PC-3 (cell line): ENCODE data around the gene MIEF1. TPM values are rescaled to one million over a fixed set of nuclear protein-coding genes. Genes with fewer than 3 reads are reported as not detected.

Source experiments
- ATAC-seq: fragments of 200-7000 bp; cut with Tn5 transposase; 2 replicates; pipeline ENCODE4 v1.9.1; 2020; ENCODE audit warnings: mild to moderate bottlenecking, moderate library complexity
- BruUV-seq: library from RNA; stranded (reverse); fragments of 400-500 nt; replicated peaks from 2 replicates; lab custom pipeline; 2021; lab: Mats Ljungman, UMichigan
- CTCF ChIA-PET: fragments of 300-600 bp; sonication (Branson Sonifier 250); formaldehyde crosslinking; loops from one replicate; lab custom pipeline; 2022; ENCODE audit warnings: antibody characterized with exemption; lab: Charles Lee
- POLR2A ChIA-PET: fragments of 300-600 bp; sonication (Branson Sonifier 250); formaldehyde crosslinking; loops from one replicate; lab custom pipeline; 2022; ENCODE audit warnings: antibody characterized with exemption; ENCODE audit not compliant: unreplicated experiment; lab: Charles Lee
- DNase-seq: peaks from one replicate; pipeline ENCODE4 v3.0.0-alpha.2; 2015
- H2AFZ ChIP-seq: fragments of 300-600 bp; sonication (generic); 2 replicates; pipeline ENCODE4 v1.6.0; 2016; ENCODE audit warnings: antibody characterized with exemption, low read length
- H3F3A ChIP-seq: fragments of 300-600 bp; sonication (generic); one replicate; pipeline ENCODE4 v1.6.0; 2017; ENCODE audit warnings: antibody characterized with exemption, low read length, control low read depth, mild to moderate bottlenecking; ENCODE audit not compliant: unreplicated experiment
- H3K27ac ChIP-seq: fragments of 300-600 bp; sonication (generic); 2 replicates; pipeline ENCODE4 v1.5.1; 2016; ENCODE audit warnings: mild to moderate bottlenecking, low read length
- H3K27me3 ChIP-seq: fragments of 300-600 bp; sonication (generic); 2 replicates; pipeline ENCODE4 v1.6.1; 2016; ENCODE audit warnings: low read length, mixed read lengths
- H3K36me3 ChIP-seq: fragments of 300-600 bp; sonication (generic); 2 replicates; pipeline ENCODE4 v1.6.1; 2016; ENCODE audit warnings: low read depth, mixed run types, low read length, mixed read lengths
- H3K4me1 ChIP-seq: fragments of 300-600 bp; sonication (generic); 2 replicates; pipeline ENCODE4 v1.5.1; 2016; ENCODE audit warnings: low read length; ENCODE audit not compliant: insufficient read depth
- H3K4me2 ChIP-seq: fragments of 300-600 bp; sonication (generic); 2 replicates; pipeline ENCODE4 v1.6.0; 2016; ENCODE audit warnings: low read length
- H3K4me3 ChIP-seq: fragments of 300-600 bp; sonication (generic); 2 replicates; pipeline ENCODE4 v1.5.1; 2016; ENCODE audit warnings: mild to moderate bottlenecking, low read length, mixed read lengths
- H3K79me2 ChIP-seq: fragments of 300-600 bp; sonication (generic); 2 replicates; pipeline ENCODE4 v1.6.1; 2017; ENCODE audit warnings: low read length, mixed read lengths
- H3K9ac ChIP-seq: fragments of 300-600 bp; sonication (generic); 2 replicates; pipeline ENCODE4 v1.6.0; 2016; ENCODE audit warnings: mild to moderate bottlenecking, low read length
- H3K9me2 ChIP-seq: fragments of 300-600 bp; sonication (generic); replicated peaks from 2 replicates; pipeline ENCODE4 v1.6.1; 2016; ENCODE audit warnings: mixed run types, low read length, mixed read lengths
- H3K9me3 ChIP-seq: fragments of 300-600 bp; sonication (generic); 2 replicates; pipeline ENCODE4 v1.6.1; 2016; ENCODE audit warnings: low read length, mixed read lengths
- H4K20me1 ChIP-seq: fragments of 300-600 bp; sonication (generic); 2 replicates; pipeline ENCODE4 v1.6.1; 2016; ENCODE audit warnings: low read length, mixed read lengths
- EZH2 ChIP-seq: fragments of 300-600 bp; sonication (generic); IDR thresholded peaks from one replicate; pipeline ENCODE4 v1.6.1; 2017; ENCODE audit warnings: antibody characterized with exemption, mild to moderate bottlenecking, low read length; ENCODE audit not compliant: unreplicated experiment
- EZH2phosphoT487 ChIP-seq: fragments of 300-600 bp; sonication (generic); IDR thresholded peaks from 2 replicates; pipeline ENCODE4 v1.6.1; 2018; ENCODE audit warnings: mild to moderate bottlenecking, antibody characterized with exemption, low read length, borderline replicate concordance
- intact Hi-C: fragments of 100-400 bp; cut with micrococcal nuclease; formaldehyde crosslinking; loops from 2 replicates; pipeline ENCODE4 v1.9.0; 2023
- total RNA-seq: library from RNA; depleted of rRNA; stranded (reverse); fragments of >200 nt; gene quantifications from 2 replicates; pipeline ENCODE4 v1.2.3, GENCODE V29; 2014
- TF ChIP-seq, protein P1 (sequence below): fragments of 300-600 bp; sonication (generic); conservative IDR thresholded peaks from 2 replicates; pipeline ENCODE4 v1.5.1; 2017; ENCODE audit warnings: antibody characterized with exemption, low read depth, mild to moderate bottlenecking, low read length

The MIEF1 gene
- total RNA-seq, 1 experiment from 2014 or later: 23.2 TPM

DNA sequence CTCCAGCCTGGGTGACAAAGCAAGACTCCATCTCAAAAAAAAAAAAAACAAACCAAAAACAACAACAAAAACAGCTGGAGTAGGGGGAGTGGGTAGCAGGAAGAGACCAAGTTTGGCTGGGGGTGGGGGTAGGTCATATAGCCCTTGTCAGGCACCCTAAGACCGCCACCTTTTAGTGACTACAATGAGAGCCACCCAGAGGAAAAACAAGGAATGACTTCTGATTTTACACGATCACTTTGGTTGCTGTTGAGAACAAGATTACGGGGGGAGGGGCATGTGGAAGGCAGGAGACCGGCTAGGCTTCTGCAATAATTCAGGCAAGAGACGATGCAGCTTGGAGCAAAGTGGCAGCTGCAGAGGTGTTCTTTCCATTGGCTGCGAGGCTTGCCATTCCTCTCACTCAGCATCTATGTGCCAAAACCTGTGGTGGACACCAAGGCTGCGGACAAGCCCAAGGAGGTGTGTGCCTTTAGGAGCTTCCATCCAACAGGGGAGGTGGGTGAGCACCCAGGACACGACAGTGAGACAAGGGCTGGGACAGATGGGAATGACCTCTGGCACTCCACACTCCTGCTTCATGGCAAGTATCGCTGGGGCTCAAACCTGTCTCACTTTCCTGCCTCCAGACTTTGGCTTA, 28.7 kb downstream of the MIEF1 start:
- Histone ChIP-seq H3K9me2 (no peaks in the 10 kb centered on the region), H3K9me3 (no peaks in the 10 kb centered on the region), H3K4me1 (peaks cover 24% of the 10 kb centered on the region), H2AFZ (no peak overlapping the region), H3K4me2 (peak overlapping the region; percentile 86), H3K27me3 (no peaks in the 10 kb centered on the region), H3F3A (no peaks in the 10 kb centered on the region), H3K4me3 (peak overlapping the region; percentile 90; the same call in 1 of the 2 replicates), H3K36me3 (no peaks in the 10 kb centered on the region; the same call in 1 of the 2 replicates), H3K79me2 (peaks cover 26% of the 10 kb centered on the region), H3K27ac (no peak overlapping the region), H4K20me1 (peaks cover 11% of the 10 kb centered on the region), H3K9ac (no peak overlapping the region)
- DNase-seq (peak; percentile 57), ATAC-seq (no peak)
- TF ChIP-seq, protein P1, sequence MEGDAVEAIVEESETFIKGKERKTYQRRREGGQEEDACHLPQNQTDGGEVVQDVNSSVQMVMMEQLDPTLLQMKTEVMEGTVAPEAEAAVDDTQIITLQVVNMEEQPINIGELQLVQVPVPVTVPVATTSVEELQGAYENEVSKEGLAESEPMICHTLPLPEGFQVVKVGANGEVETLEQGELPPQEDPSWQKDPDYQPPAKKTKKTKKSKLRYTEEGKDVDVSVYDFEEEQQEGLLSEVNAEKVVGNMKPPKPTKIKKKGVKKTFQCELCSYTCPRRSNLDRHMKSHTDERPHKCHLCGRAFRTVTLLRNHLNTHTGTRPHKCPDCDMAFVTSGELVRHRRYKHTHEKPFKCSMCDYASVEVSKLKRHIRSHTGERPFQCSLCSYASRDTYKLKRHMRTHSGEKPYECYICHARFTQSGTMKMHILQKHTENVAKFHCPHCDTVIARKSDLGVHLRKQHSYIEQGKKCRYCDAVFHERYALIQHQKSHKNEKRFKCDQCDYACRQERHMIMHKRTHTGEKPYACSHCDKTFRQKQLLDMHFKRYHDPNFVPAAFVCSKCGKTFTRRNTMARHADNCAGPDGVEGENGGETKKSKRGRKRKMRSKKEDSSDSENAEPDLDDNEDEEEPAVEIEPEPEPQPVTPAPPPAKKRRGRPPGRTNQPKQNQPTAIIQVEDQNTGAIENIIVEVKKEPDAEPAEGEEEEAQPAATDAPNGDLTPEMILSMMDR: peak; percentile 38; the same call in 1 of the 2 replicates
- TF ChIP-seq EZH2phosphoT487: no peak
- TF ChIP-seq EZH2: no peak
- intact Hi-C loops: loop anchor here (5.0 kb wide), 3 partner anchors 34 to 511 kb away; no protein-coding TSS in a partner anchor
- BruUV-seq: no TSS peak
- POLR2A ChIA-PET: no interaction called here
- CTCF ChIA-PET: interaction anchor here (0.6 kb wide), 1 partner anchor 737 kb away, joined by 5 read pairs; the partner anchor contains the start of gene DNAL4

DNA sequence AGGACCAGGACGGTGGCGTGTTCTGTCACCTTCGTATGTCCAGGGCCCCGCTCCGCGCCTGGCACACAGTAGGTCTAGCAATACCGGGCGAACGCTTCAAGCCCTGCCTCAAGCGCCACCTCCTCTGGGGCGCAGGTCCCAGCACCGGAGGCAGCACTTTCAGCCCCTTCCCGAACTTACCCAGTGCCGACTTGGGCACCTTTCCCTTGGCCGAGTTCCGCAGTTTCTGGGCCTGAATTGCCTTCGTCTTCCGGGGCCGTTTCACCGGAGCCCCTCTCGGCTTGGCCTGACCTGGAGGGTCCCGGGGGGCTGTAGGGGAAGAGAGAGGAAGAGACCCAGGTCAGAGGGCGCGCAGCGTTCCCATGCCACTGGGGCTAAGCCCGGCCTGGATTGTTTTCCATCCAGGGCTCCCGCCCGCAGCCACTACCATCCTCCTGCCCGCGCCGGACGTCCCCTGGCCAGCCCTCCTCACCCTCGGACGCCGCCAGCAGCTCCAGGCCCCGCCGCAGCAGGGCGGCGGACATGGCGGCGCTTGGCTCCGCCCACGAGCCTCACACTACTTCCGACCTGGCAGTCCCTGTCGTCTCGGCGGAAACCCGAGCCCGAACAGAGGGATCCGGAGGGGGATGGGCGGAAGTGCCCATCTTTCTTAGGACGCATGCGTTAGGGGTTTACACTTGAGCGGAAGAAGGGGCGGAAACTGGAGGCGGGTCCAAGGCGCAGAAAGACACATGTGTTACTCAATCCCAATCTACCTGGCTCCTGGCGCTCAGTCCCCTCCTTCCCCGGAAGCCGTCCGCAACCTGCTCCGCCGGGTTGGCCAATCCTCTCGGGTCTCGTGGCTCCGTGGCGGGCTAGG, 30.4 kb downstream of the MIEF1 start, which contains the start of gene RPS19BP1:
RPS19BP1 (minus strand) TSS at position 534 of the 859 bp plus-strand sequence; CDS start at position 524, 10 bp downstream.
- TF ChIP-seq EZH2: no peak
- no peak for TF ChIP-seq EZH2phosphoT487
- TF ChIP-seq, protein P1: no peak
- Histone ChIP-seq H3K4me2 (peak within 1 kb of the TSS; percentile 86), H3K9me3 (no peaks in the 10 kb centered on the region), H3K27me3 (no peaks in the 10 kb centered on the region), H3K9me2 (no peaks in the 10 kb centered on the region), H3K4me3 (peak within 1 kb of the TSS; percentile 90), H4K20me1 (peaks cover 8% of the 10 kb centered on the region), H3K27ac (peak within 1 kb of the TSS; percentile 42), H3F3A (no peaks in the 10 kb centered on the region), H2AFZ (peak within 1 kb of the TSS; percentile 79), H3K4me1 (peaks cover 24% of the 10 kb centered on the region), H3K79me2 (peaks cover 26% of the 10 kb centered on the region), H3K36me3 (no peaks in the 10 kb centered on the region; the same call in 1 of the 2 replicates), H3K9ac (peak within 1 kb of the TSS; percentile 94)
- BruUV-seq: no TSS peak
- ChIA-PET CTCF (no interaction called here), POLR2A (no interaction called here)
- DNase-seq (peak; percentile 98), ATAC-seq (peak; percentile 78)
- intact Hi-C loops: loop anchor here (5.0 kb wide), 3 partner anchors 35 to 510 kb away; no protein-coding TSS in a partner anchor
